Measurements from ENCODE around the gene CHM.

CHM gene

GRCh38 chrX:85903692-85904471, 143.5 kb downstream of the CHM start:
- DNase-seq: no peak

GRCh38 chrX:85897362-85898126, 149.8 kb downstream of the CHM start:
- DNase-seq: no peak

GRCh38 chrX:85882601-85883000, 164.8 kb downstream of the CHM start:
- no peak for DNase-seq

- DNase-seq: no peak
Measured at GRCh38 chrX:85870585-85870984, 176.8 kb downstream of the CHM start.

- no peak for DNase-seq
Measured at GRCh38 chrX:85865324-85865723, 182.0 kb downstream of the CHM start.

GRCh38 chrX:85859426-85859825, 187.9 kb downstream of the CHM start:
- DNase-seq: no peak

GRCh38 chrX:85851418-85851817, 195.9 kb downstream of the CHM start:
- DNase-seq: no peak

GRCh38 chrX:85836868-85837267, 210.5 kb downstream of the CHM start:
- DNase-seq: no peak

GRCh38 chrX:85828771-85829170, 218.6 kb downstream of the CHM start:
- DNase-seq: no peak

- DNase-seq: no peak
Measured at GRCh38 chrX:85815203-85815751, 232.1 kb downstream of the CHM start.
